ENCODE measurements around the gene TRABD2B.

Gene TRABD2B

GRCh38 chr1:48019714-48020315 is 22.6 kb upstream of the TRABD2B start:
- FAIRE-seq, result no peak

- no peak for FAIRE-seq
Observed at GRCh38 chr1:48018799-48019198, 21.6 kb upstream of the TRABD2B start.

- FAIRE-seq, result no peak
Observed at GRCh38 chr1:48017716-48018115, 20.5 kb upstream of the TRABD2B start.

- no peak for FAIRE-seq
Observed at GRCh38 chr1:48016515-48016914, 19.3 kb upstream of the TRABD2B start.

- no peak for FAIRE-seq
Observed at GRCh38 chr1:48013270-48013669, 16.1 kb upstream of the TRABD2B start.

- FAIRE-seq, result no peak
Observed at GRCh38 chr1:48007047-48007446, 9.9 kb upstream of the TRABD2B start.

GRCh38 chr1:48006264-48006663 is 9.1 kb upstream of the TRABD2B start:
- FAIRE-seq, result no peak

- no peak for FAIRE-seq
Observed at GRCh38 chr1:48005253-48006117, 8.3 kb upstream of the TRABD2B start.

GRCh38 chr1:48003741-48004531 is 6.8 kb upstream of the TRABD2B start:
- no peak for FAIRE-seq

- FAIRE-seq, result no peak
Observed at GRCh38 chr1:48002142-48002541, 5.0 kb upstream of the TRABD2B start.

- FAIRE-seq, result no peak
Observed at GRCh38 chr1:48001696-48002095, 4.5 kb upstream of the TRABD2B start.

- FAIRE-seq, result no peak
Observed at GRCh38 chr1:48000883-48001282, 3.7 kb upstream of the TRABD2B start.

- FAIRE-seq, result no peak
Observed at GRCh38 chr1:47999097-47999496, 1.9 kb upstream of the TRABD2B start.

GRCh38 chr1:47998396-47998990 is 1.3 kb upstream of the TRABD2B start:
- FAIRE-seq, result no peak

GRCh38 chr1:47996406-47997226 is 569 bp downstream of the TRABD2B start:
- no peak for FAIRE-seq

- no peak for FAIRE-seq
Observed at GRCh38 chr1:47996060-47996405, 1.2 kb downstream of the TRABD2B start.

GRCh38 chr1:47995306-47996050 is 1.7 kb downstream of the TRABD2B start:
- no peak for FAIRE-seq

GRCh38 chr1:47993881-47994625 is 3.1 kb downstream of the TRABD2B start:
- FAIRE-seq, result no peak

GRCh38 chr1:47993416-47993740 is 3.8 kb downstream of the TRABD2B start:
- FAIRE-seq, result no peak

GRCh38 chr1:47992720-47993415 is 4.3 kb downstream of the TRABD2B start:
- no peak for FAIRE-seq

All from TTC549 (cell line).